Panc1 (cell line): Measurements from ENCODE around the gene KCNK2. TPM values are rescaled to one million over a fixed set of nuclear protein-coding genes. Genes with fewer than 3 reads are reported as not detected.

Experiments used
- ATAC-seq: fragments of 200-7000 bp; cut with Tn5 transposase; 2 replicates; pipeline ENCODE4 v1.9.1; 2020; ENCODE audit warnings: mild to moderate bottlenecking, moderate library complexity
- BruUV-seq: library from RNA; stranded (reverse); fragments of 400-500 nt; replicated peaks from 2 replicates; lab custom pipeline; 2021; lab: Mats Ljungman, UMichigan
- CTCF ChIA-PET: fragments of 300-600 bp; sonication (Branson Sonifier 250); formaldehyde crosslinking; loops from one replicate; lab custom pipeline; 2022; ENCODE audit warnings: antibody characterized with exemption; lab: Charles Lee
- POLR2A ChIA-PET: fragments of 300-600 bp; sonication (Branson Sonifier 250); formaldehyde crosslinking; loops from one replicate; lab custom pipeline; 2022; ENCODE audit warnings: antibody characterized with exemption; lab: Charles Lee
- DNase-seq: peaks from one replicate; pipeline ENCODE4 v3.0.0-alpha.2; 2010; ENCODE audit warnings: low read depth, low spot score
- H3K27ac ChIP-seq: 2 replicates; pipeline ENCODE4 v1.5.1; 2011; ENCODE audit warnings: mild to moderate bottlenecking, low read length, inconsistent platforms
- H3K27me3 ChIP-seq: fragments of 200-500 bp; sonication (Bioruptor generic); 2 replicates; pipeline ENCODE4 v1.6.0; 2014; ENCODE audit warnings: low read length, inconsistent platforms; ENCODE audit not compliant: control insufficient read depth, insufficient read depth
- H3K36me3 ChIP-seq: fragments of 200-500 bp; sonication (Bioruptor generic); 2 replicates; pipeline ENCODE4 v1.5.1; 2014; ENCODE audit warnings: inconsistent platforms, mild to moderate bottlenecking, low read length, moderate library complexity; ENCODE audit not compliant: control insufficient read depth, insufficient read depth
- H3K4me1 ChIP-seq: 2 replicates; pipeline ENCODE4 v1.5.1; 2011; ENCODE audit warnings: inconsistent platforms, mild to moderate bottlenecking, low read length, moderate library complexity; ENCODE audit not compliant: control insufficient read depth, insufficient read depth
- H3K4me3 ChIP-seq, 2 experiments: 2 replicates each; pipeline ENCODE4 v1.5.1; 2011 to 2012; ENCODE audit warnings: low read depth in 2 of 2, low read length in 2 of 2, mild to moderate bottlenecking in 2 of 2, inconsistent platforms in 1 of 2, moderate library complexity in 1 of 2
- H3K9me3 ChIP-seq: fragments of 200-500 bp; sonication (Bioruptor generic); 2 replicates; pipeline ENCODE4 v1.5.1; 2014; ENCODE audit warnings: low read depth, mild to moderate bottlenecking, inconsistent platforms, low read length, moderate library complexity; ENCODE audit not compliant: control insufficient read depth, insufficient read depth
- CTCF ChIP-seq: fragments of 450-650 bp; IDR thresholded peaks from 2 replicates; pipeline ENCODE4 v1.5.1; 2017; ENCODE audit warnings: mild to moderate bottlenecking
- POLR2AphosphoS5 ChIP-seq: IDR thresholded peaks from 2 replicates; pipeline ENCODE4 v1.6.1; 2012; ENCODE audit warnings: mild to moderate bottlenecking, low read depth, low read length, moderate library complexity
- SIN3A ChIP-seq: IDR thresholded peaks from 2 replicates; pipeline ENCODE4 v1.6.1; 2012; ENCODE audit warnings: low read depth, mild to moderate bottlenecking, low read length, moderate library complexity, borderline replicate concordance; ENCODE audit not compliant: insufficient read depth
- TCF7L2 ChIP-seq: IDR thresholded peaks from 2 replicates; pipeline ENCODE4 v1.6.1; 2011; ENCODE audit warnings: mild to moderate bottlenecking, low read depth, low read length, inconsistent platforms
- in situ Hi-C: cut with HindIII; loops from 2 replicates; pipeline ENCODE4 v1.10.0; 2016; ENCODE audit warnings: low sequenced_read_pairs, low pct_unique_long_range_greater_than_20kb
- intact Hi-C: fragments of 100-400 bp; cut with micrococcal nuclease; formaldehyde crosslinking; loops from one replicate; pipeline ENCODE4 v1.10.0; 2022; ENCODE audit not compliant: unreplicated experiment
- total RNA-seq: library from RNA; stranded (reverse); gene quantifications from one replicate; pipeline ENCODE4 v1.2.1, GENCODE V29; 2021; ENCODE audit not compliant: unreplicated experiment
- TF ChIP-seq, protein P1 (sequence below), 2 experiments: IDR thresholded peaks; 2 replicates each; pipeline ENCODE4 v1.6.1; 2011 to 2012; ENCODE audit warnings: low read depth in 2 of 2, control low read depth in 1 of 2, low read length in 1 of 2, mild to moderate bottlenecking in 1 of 2, moderate library complexity in 1 of 2; ENCODE audit not compliant: insufficient read depth in 1 of 2

Gene KCNK2
- total RNA-seq, 1 experiment from 2014 or later = 0.28 TPM

DNA sequence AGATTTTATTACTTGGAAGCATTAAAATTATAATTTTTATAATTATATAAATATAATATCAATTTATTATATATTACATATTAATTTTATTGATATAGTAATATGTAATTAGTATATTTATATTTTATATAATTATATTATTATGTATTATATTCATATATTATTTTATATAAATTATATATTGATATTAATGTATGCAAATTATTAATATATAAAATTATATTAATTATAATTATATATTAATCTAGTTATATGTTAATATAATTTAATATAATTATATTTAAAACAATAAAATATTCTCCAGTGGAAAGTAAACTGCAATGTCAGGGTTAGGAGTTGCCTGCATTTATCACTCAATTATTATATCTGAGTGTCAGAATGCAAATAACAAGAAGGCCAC, 48.8 kb downstream of the KCNK2 start:
- no peaks in the 10 kb centered on the region for H3K4me1 ChIP-seq
- H3K4me3 ChIP-seq = no peak overlapping the region
- H3K27me3 ChIP-seq = no peaks in the 10 kb centered on the region
- ATAC-seq (no peak), DNase-seq (no peak)
- no peaks in the 10 kb centered on the region for H3K36me3 ChIP-seq
- intact Hi-C loops = no loop called here
- TF ChIP-seq, protein P1, sequence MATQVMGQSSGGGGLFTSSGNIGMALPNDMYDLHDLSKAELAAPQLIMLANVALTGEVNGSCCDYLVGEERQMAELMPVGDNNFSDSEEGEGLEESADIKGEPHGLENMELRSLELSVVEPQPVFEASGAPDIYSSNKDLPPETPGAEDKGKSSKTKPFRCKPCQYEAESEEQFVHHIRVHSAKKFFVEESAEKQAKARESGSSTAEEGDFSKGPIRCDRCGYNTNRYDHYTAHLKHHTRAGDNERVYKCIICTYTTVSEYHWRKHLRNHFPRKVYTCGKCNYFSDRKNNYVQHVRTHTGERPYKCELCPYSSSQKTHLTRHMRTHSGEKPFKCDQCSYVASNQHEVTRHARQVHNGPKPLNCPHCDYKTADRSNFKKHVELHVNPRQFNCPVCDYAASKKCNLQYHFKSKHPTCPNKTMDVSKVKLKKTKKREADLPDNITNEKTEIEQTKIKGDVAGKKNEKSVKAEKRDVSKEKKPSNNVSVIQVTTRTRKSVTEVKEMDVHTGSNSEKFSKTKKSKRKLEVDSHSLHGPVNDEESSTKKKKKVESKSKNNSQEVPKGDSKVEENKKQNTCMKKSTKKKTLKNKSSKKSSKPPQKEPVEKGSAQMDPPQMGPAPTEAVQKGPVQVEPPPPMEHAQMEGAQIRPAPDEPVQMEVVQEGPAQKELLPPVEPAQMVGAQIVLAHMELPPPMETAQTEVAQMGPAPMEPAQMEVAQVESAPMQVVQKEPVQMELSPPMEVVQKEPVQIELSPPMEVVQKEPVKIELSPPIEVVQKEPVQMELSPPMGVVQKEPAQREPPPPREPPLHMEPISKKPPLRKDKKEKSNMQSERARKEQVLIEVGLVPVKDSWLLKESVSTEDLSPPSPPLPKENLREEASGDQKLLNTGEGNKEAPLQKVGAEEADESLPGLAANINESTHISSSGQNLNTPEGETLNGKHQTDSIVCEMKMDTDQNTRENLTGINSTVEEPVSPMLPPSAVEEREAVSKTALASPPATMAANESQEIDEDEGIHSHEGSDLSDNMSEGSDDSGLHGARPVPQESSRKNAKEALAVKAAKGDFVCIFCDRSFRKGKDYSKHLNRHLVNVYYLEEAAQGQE (IDR thresholded peaks at IDR 0.05; ENCODE audit: insufficient read depth in 1 of 2, low read depth in 2 of 2, low read length in 1 of 2) = no peak
- TF ChIP-seq SIN3A (no peak), POLR2AphosphoS5 (no peak), CTCF (no peak), TCF7L2 (no peak)
- no peak overlapping the region for H3K27ac ChIP-seq
- in situ Hi-C loops = no loop called here
- BruUV-seq = no TSS peak
- ChIA-PET CTCF (no interaction called here), POLR2A (no interaction called here)
- H3K9me3 ChIP-seq = no peaks in the 10 kb centered on the region

DNA sequence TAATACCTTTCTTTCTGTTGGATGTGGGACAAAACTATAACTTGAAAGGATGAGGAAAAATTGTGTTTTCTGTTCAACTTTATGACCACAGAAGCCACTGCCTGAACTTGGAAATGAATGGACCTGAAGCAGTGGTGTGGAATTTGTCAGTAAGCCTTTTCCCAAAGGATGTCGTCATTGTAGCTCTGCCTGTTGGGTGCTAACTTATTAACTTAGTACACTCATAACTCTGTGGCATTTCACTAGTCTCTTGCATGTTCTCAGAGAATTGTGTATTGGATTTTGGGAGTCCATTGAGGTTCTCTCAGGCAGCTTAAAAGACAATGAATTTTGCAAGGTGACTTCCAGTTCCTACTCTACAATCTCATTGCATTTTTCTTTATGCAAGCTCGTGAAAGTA, 49.6 kb downstream of the KCNK2 start:
- H3K4me3 ChIP-seq = no peak overlapping the region
- intact Hi-C loops (no loop called here), in situ Hi-C loops (no loop called here)
- H3K27ac ChIP-seq = no peak overlapping the region
- H3K27me3 ChIP-seq = no peaks in the 10 kb centered on the region
- DNase-seq (no peak), ATAC-seq (no peak)
- CTCF ChIA-PET = no interaction called here
- no peaks in the 10 kb centered on the region for H3K4me1 ChIP-seq
- TF ChIP-seq SIN3A = no peak
- no peak for TF ChIP-seq TCF7L2
- TF ChIP-seq CTCF = no peak
- TF ChIP-seq, protein P1 (IDR thresholded peaks at IDR 0.05; ENCODE audit: insufficient read depth in 1 of 2, low read depth in 2 of 2, low read length in 1 of 2) = no peak
- no peaks in the 10 kb centered on the region for H3K9me3 ChIP-seq
- no peaks in the 10 kb centered on the region for H3K36me3 ChIP-seq
- no TSS peak for BruUV-seq
- POLR2A ChIA-PET = no interaction called here
